ENCODE data around the gene AQP6.

GRCh38 chr12:49987625-49988303 lies 15.0 kb downstream of the AQP6 start:
- no peak for TF ChIP-seq CTCF (IDR thresholded peaks at IDR 0.05)
- TF ChIP-seq POLR2A (IDR thresholded peaks at IDR 0.05): no peak
- no peak for TF ChIP-seq EP300 (IDR thresholded peaks at IDR 0.05)
